DND-41 (cell line): ENCODE results near the gene KHDRBS2.

Source experiments
- CTCF ChIP-seq: IDR thresholded peaks from 2 replicates; pipeline ENCODE4 v1.5.1; 2012; ENCODE audit warnings: borderline replicate concordance, low read length, moderate library complexity, mild to moderate bottlenecking; ENCODE audit not compliant: poor library complexity, severe bottlenecking; ENCODE audit errors: extremely low read depth
- EZH2 ChIP-seq: IDR thresholded peaks from 3 replicates; pipeline ENCODE4 v1.6.1; 2012; ENCODE audit warnings: borderline replicate concordance, low read depth, mild to moderate bottlenecking, moderate library complexity, low read length, inconsistent platforms; ENCODE audit not compliant: severe bottlenecking

DNA sequence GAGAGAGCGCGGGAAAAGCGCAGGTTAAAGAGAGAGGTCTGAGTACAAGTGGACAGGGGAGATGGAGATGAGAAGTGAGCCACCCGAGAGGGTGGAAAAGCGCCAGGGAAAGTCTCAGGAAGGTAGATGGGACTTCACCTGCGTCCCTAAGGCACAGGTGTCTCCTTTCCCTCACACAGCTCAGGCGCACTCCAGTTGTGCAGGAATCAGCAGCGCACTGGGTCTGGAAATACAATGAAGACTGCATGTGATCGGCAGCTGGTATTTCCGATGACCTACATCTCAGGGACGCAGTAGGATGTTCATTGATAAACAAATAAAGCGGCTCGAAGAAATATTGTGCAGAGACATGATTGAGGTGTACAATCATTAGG lies 432 bp upstream of the KHDRBS2 start:
- no peak for TF ChIP-seq CTCF
- TF ChIP-seq EZH2: no peak
